Neuronal stem cell (in vitro differentiated cells): Measurements from ENCODE around the gene PSMC4.
"Not testable (repeated sequence)": the region's sequence is repeated elsewhere in the genome, so short reads cannot be mapped to it uniquely, and the experiment has no call there.

Experiments used
- DNase-seq: peaks from one replicate; pipeline ENCODE4 v3.0.0-alpha.2; 2013; ENCODE audit warnings: low spot score
- H2AFZ ChIP-seq: one replicate; pipeline ENCODE4 v1.6.1; 2013; ENCODE audit warnings: mild to moderate bottlenecking, low read length, inconsistent platforms
- H2AK5ac ChIP-seq: 2 replicates; pipeline ENCODE4 v1.6.1; 2013; ENCODE audit warnings: low read depth, mild to moderate bottlenecking, inconsistent platforms, low read length, moderate library complexity, mixed read lengths
- H2BK120ac ChIP-seq: 2 replicates; pipeline ENCODE4 v1.6.1; 2013; ENCODE audit warnings: low read depth, mild to moderate bottlenecking, inconsistent platforms, low read length, moderate library complexity, mixed read lengths
- H2BK12ac ChIP-seq: one replicate; pipeline ENCODE4 v1.6.1; 2013; ENCODE audit warnings: low read length, inconsistent platforms
- H2BK15ac ChIP-seq: 2 replicates; pipeline ENCODE4 v1.6.1; 2013; ENCODE audit warnings: mild to moderate bottlenecking, low read length, inconsistent platforms, mixed read lengths
- H2BK5ac ChIP-seq: one replicate; pipeline ENCODE4 v1.6.1; 2013; ENCODE audit warnings: inconsistent platforms, mild to moderate bottlenecking, low read length, moderate library complexity
- H3K14ac ChIP-seq: one replicate; pipeline ENCODE4 v1.6.1; 2013; ENCODE audit warnings: low read length, inconsistent platforms
- H3K18ac ChIP-seq: 2 replicates; pipeline ENCODE4 v1.6.1; 2013; ENCODE audit warnings: low read length, inconsistent platforms
- H3K23ac ChIP-seq: 2 replicates; pipeline ENCODE4 v1.6.1; 2013; ENCODE audit warnings: low read depth, mild to moderate bottlenecking, mixed read lengths, low read length, inconsistent platforms; ENCODE audit not compliant: poor library complexity
- H3K27ac ChIP-seq: replicated peaks from 3 replicates; pipeline ENCODE4 v1.5.1; 2013; ENCODE audit warnings: low read length, inconsistent platforms
- H3K27me3 ChIP-seq, 3 experiments: 2 replicates each; pipeline ENCODE4 v1.6.1; 2013; ENCODE audit warnings: low read length in 3 of 3, mild to moderate bottlenecking in 2 of 3, inconsistent platforms in 1 of 3, low read depth in 1 of 3, mixed read lengths in 1 of 3, moderate library complexity in 1 of 3; ENCODE audit not compliant: control insufficient read depth in 3 of 3, insufficient read depth in 3 of 3
- H3K36me3 ChIP-seq, 2 donors: replicated peaks in 1 of 2; 2 replicates each; pipeline ENCODE4 v1.6.1; 2013; ENCODE audit warnings: low read length in 2 of 2; ENCODE audit not compliant: control insufficient read depth in 2 of 2, insufficient read depth in 2 of 2
- H3K4ac ChIP-seq: 2 replicates; pipeline ENCODE4 v1.6.1; 2013; ENCODE audit warnings: inconsistent platforms, mild to moderate bottlenecking, low read length, moderate library complexity
- H3K4me1 ChIP-seq, 2 donors: 1 replicate in 1 of 2; 2 replicates in 1 of 2; pipeline ENCODE4 v1.6.1; 2013; ENCODE audit warnings: low read length in 2 of 2, low read depth in 1 of 2; ENCODE audit not compliant: control insufficient read depth in 2 of 2, insufficient read depth in 1 of 2
- H3K4me2 ChIP-seq: one replicate; pipeline ENCODE4 v1.6.1; 2013; ENCODE audit warnings: mild to moderate bottlenecking, low read length, inconsistent platforms; ENCODE audit not compliant: insufficient read depth, poor library complexity, severe bottlenecking
- H3K4me3 ChIP-seq, 2 donors: 2 replicates each; pipeline ENCODE4 v1.5.1; 2013; ENCODE audit warnings: low read length in 2 of 2, mild to moderate bottlenecking in 2 of 2, inconsistent platforms in 1 of 2, moderate library complexity in 1 of 2
- H3K79me1 ChIP-seq: one replicate; pipeline ENCODE4 v1.6.1; 2013; ENCODE audit warnings: low read depth, mild to moderate bottlenecking, inconsistent platforms, low read length, moderate library complexity
- H3K9ac ChIP-seq: one replicate; pipeline ENCODE4 v1.6.1; 2013; ENCODE audit warnings: mild to moderate bottlenecking, low read depth, low read length, inconsistent platforms; ENCODE audit not compliant: poor library complexity
- H3K9me3 ChIP-seq, 2 donors: replicated peaks in 1 of 2; 2 replicates each; pipeline versions ENCODE3 to v1.6.1; 2013; ENCODE audit warnings: low read length in 2 of 2, mild to moderate bottlenecking in 2 of 2, inconsistent platforms in 1 of 2, low read depth in 1 of 2, mixed read lengths in 1 of 2, moderate library complexity in 1 of 2; ENCODE audit not compliant: control insufficient read depth in 2 of 2, insufficient read depth in 1 of 2
- H4K8ac ChIP-seq: one replicate; pipeline ENCODE4 v1.6.1; 2013; ENCODE audit warnings: low read depth, mild to moderate bottlenecking, inconsistent platforms, low read length, moderate library complexity
- H4K91ac ChIP-seq: one replicate; pipeline ENCODE4 v1.6.1; 2013; ENCODE audit warnings: low read length, low read depth, mild to moderate bottlenecking, inconsistent platforms; ENCODE audit not compliant: poor library complexity
- WGBS, 2 donors: extraction: QIAGEN DNeasy Blood & Tissue Kit; methylation state at CpG; one replicate each; pipeline ENCODE4 v1.1.7; 2013; ENCODE audit warnings: missing lambda C conversion rate in 2 of 2, mixed read lengths in 1 of 2; ENCODE audit not compliant: insufficient read length in 2 of 2, insufficient replicate concordance in 1 of 2; ENCODE audit errors: extremely low coverage in 2 of 2; 5-methylcytosine and 5-hydroxymethylcytosine counted together

Gene PSMC4

GRCh38 chr19:39951686-39952085 lies 19.3 kb upstream of the PSMC4 start:
- Histone ChIP-seq H3K4me1 (no peaks in the 10 kb centered on the region), H3K9me3 (peaks cover 0 to 2% of the 10 kb centered on the region in 2 donors), H2AK5ac (no peak overlapping the region), H2AFZ (no peak overlapping the region), H2BK12ac (no peak overlapping the region), H3K14ac (no peak overlapping the region), H2BK15ac (no peak overlapping the region), H3K27ac (no peak overlapping the region), H4K8ac (no peak overlapping the region), H2BK120ac (no peak overlapping the region), H3K4me3 (no peak overlapping the region), H3K9ac (no peak overlapping the region), H3K18ac (no peak overlapping the region), H3K36me3 (no peaks in the 10 kb centered on the region), H3K4me2 (no peak overlapping the region), H3K27me3 (no peaks in the 10 kb centered on the region), H4K91ac (no peak overlapping the region), H3K23ac (no peak overlapping the region), H3K4ac (no peak overlapping the region), H3K79me1 (peaks cover 1% of the 10 kb centered on the region), H2BK5ac (no peak overlapping the region)
- no peak for DNase-seq
- no CpG with 5 or more reads among the region's 3 CpGs for WGBS, 2 donors

DNA sequence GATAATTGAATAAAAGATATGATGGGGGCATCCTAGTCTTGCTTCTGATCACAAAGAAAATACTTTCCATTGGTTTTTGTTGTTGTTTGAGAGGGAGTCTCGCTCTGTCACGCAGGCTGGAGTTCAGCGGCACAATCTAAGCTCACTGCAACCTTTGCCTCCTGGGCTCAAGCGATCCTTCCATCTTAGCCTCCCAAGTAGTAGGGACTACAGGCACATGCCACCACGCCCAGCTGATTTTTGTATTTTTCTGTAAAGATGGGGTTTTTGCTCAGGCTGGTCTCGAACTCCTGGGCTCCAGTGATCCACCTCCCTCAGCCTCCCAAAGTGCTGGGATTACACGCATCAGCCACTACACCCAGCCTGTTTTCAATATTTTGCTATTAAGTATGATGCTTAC lies 17.1 kb upstream of the PSMC4 start:
- Histone ChIP-seq H3K27me3 (no peaks in the 10 kb centered on the region), H3K4me1 (no peaks in the 10 kb centered on the region), H2BK15ac (no peak overlapping the region), H2AK5ac (no peak overlapping the region), H3K18ac (no peak overlapping the region), H4K8ac (no peak overlapping the region), H2BK120ac (no peak overlapping the region), H4K91ac (no peak overlapping the region), H3K9ac (no peak overlapping the region), H2BK5ac (no peak overlapping the region), H3K4me2 (no peak overlapping the region), H2BK12ac (no peak overlapping the region), H3K27ac (no peak overlapping the region), H3K4ac (no peak overlapping the region), H3K4me3 (no peak overlapping the region), H2AFZ (no peak overlapping the region), H3K36me3 (no peaks in the 10 kb centered on the region), H3K23ac (no peak overlapping the region), H3K79me1 (peaks cover 1% of the 10 kb centered on the region), H3K9me3 (peaks cover 0 to 2% of the 10 kb centered on the region in 2 donors), H3K14ac (no peak overlapping the region)
- no peak for DNase-seq
- no CpG with 5 or more reads among the region's 7 CpGs for WGBS, 2 donors

DNA sequence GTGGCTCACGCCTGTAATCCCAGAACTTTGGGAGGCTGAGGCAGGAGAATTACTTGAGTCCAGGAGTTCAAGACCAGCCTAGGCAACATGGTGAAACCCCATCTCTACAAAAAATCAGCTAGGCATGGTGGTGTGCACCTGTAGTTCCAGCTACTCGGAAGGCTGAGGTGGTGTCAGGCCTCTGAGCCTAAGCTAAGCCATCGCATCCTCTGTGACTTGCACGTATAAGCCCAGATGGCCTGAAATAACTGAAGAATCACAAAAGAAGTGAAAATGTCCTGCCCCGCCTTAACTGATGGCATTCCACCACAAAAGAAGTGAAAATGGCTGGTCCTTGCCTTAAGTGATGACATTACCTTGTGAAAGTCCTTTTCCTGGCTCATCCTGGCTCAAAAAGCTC lies 13.1 kb upstream of the PSMC4 start:
- not testable (repeated sequence) for DNase-seq, H2AFZ ChIP-seq, H2AK5ac ChIP-seq, H4K91ac ChIP-seq, H3K4me3 ChIP-seq, H2BK12ac ChIP-seq, H3K27me3 ChIP-seq, H3K9me3 ChIP-seq, H3K4ac ChIP-seq, H3K4me2 ChIP-seq, H3K4me1 ChIP-seq, H4K8ac ChIP-seq, H3K79me1 ChIP-seq, H2BK15ac ChIP-seq, H3K9ac ChIP-seq, H3K14ac ChIP-seq, H2BK120ac ChIP-seq, H3K18ac ChIP-seq, H3K36me3 ChIP-seq, H2BK5ac ChIP-seq, H3K27ac ChIP-seq, H3K23ac ChIP-seq
- WGBS, 2 donors: no CpG with 5 or more reads among the region's 5 CpGs

GRCh38 chr19:39958942-39959341 lies 12.0 kb upstream of the PSMC4 start:
- not testable (repeated sequence) for H2BK120ac ChIP-seq, H3K9ac ChIP-seq, H3K18ac ChIP-seq, H3K79me1 ChIP-seq, H2AK5ac ChIP-seq, H4K91ac ChIP-seq, H2AFZ ChIP-seq, H2BK15ac ChIP-seq, H2BK5ac ChIP-seq, H3K27me3 ChIP-seq, H2BK12ac ChIP-seq, H4K8ac ChIP-seq, H3K14ac ChIP-seq, DNase-seq, H3K27ac ChIP-seq, H3K36me3 ChIP-seq, H3K4me2 ChIP-seq, H3K4ac ChIP-seq, H3K4me3 ChIP-seq, H3K4me1 ChIP-seq, H3K9me3 ChIP-seq, H3K23ac ChIP-seq
- WGBS, 2 donors: no CpG with 5 or more reads among the region's 3 CpGs
